Mesenchymal stem cell (in vitro differentiated cells and primary cell): ENCODE results near the gene HOXC9.

Experiments
- DNase-seq: peaks from one replicate; pipeline ENCODE4 v3.0.0-alpha.2; 2013
- H2AFZ ChIP-seq: one replicate; pipeline ENCODE4 v1.6.1; 2013; ENCODE audit warnings: low read depth, mild to moderate bottlenecking, control low read depth, inconsistent platforms, low read length, moderate library complexity
- H2AK5ac ChIP-seq: 2 replicates; pipeline ENCODE4 v1.6.1; 2013; ENCODE audit warnings: low read length, moderate library complexity, mild to moderate bottlenecking, inconsistent platforms; ENCODE audit not compliant: severe bottlenecking
- H2BK120ac ChIP-seq: one replicate; pipeline ENCODE4 v1.6.1; 2013; ENCODE audit warnings: low read depth, mild to moderate bottlenecking, inconsistent platforms, low read length, moderate library complexity
- H2BK12ac ChIP-seq, 2 experiments: one replicate each; pipeline ENCODE4 v1.6.1; 2013; ENCODE audit warnings: inconsistent platforms in 2 of 2, low read length in 2 of 2, mild to moderate bottlenecking in 2 of 2, moderate library complexity in 2 of 2, control low read depth in 1 of 2
- H2BK15ac ChIP-seq: one replicate; pipeline ENCODE4 v1.6.1; 2013; ENCODE audit warnings: mild to moderate bottlenecking, low read depth, inconsistent platforms; ENCODE audit not compliant: poor library complexity, severe bottlenecking
- H2BK5ac ChIP-seq: 2 replicates; pipeline ENCODE4 v1.6.1; 2013; ENCODE audit warnings: low read depth, mild to moderate bottlenecking, low read length, control low read depth, inconsistent platforms; ENCODE audit not compliant: poor library complexity, severe bottlenecking
- H3K14ac ChIP-seq, 2 experiments: one replicate each; pipeline ENCODE4 v1.6.1; 2013; ENCODE audit warnings: inconsistent platforms in 2 of 2, low read length in 2 of 2, control low read depth in 1 of 2, mild to moderate bottlenecking in 1 of 2, moderate library complexity in 1 of 2
- H3K18ac ChIP-seq, 2 experiments: one replicate each; pipeline ENCODE4 v1.6.1; 2013; ENCODE audit warnings: inconsistent platforms in 2 of 2, low read length in 2 of 2, control low read depth in 1 of 2, low read depth in 1 of 2, mild to moderate bottlenecking in 1 of 2
- H3K23ac ChIP-seq, 2 experiments: one replicate each; pipeline ENCODE4 v1.6.1; 2013; ENCODE audit warnings: inconsistent platforms in 2 of 2, low read length in 2 of 2, mild to moderate bottlenecking in 2 of 2, moderate library complexity in 2 of 2, control low read depth in 1 of 2
- H3K27ac ChIP-seq: 2 replicates; pipeline ENCODE4 v1.5.1; 2013; ENCODE audit warnings: mild to moderate bottlenecking, moderate library complexity, low read length, control low read depth, inconsistent platforms; ENCODE audit not compliant: poor library complexity, severe bottlenecking
- H3K27me3 ChIP-seq, 2 experiments: 2 replicates each; pipeline versions ENCODE4 v1.6.1 to v1.7.0; 2013; ENCODE audit warnings: low read length in 2 of 2, mild to moderate bottlenecking in 2 of 2, moderate library complexity in 2 of 2, control low read depth in 1 of 2, inconsistent platforms in 1 of 2; ENCODE audit not compliant: control insufficient read depth in 1 of 2, insufficient read depth in 1 of 2
- H3K36me3 ChIP-seq, 2 experiments: 2 replicates each; pipeline versions ENCODE4 v1.6.1 to v1.7.0; 2013; ENCODE audit warnings: low read length in 2 of 2, control low read depth in 1 of 2, inconsistent platforms in 1 of 2, low read depth in 1 of 2, mild to moderate bottlenecking in 1 of 2; ENCODE audit not compliant: insufficient read depth in 2 of 2, control insufficient read depth in 1 of 2
- H3K4ac ChIP-seq, 2 experiments: one replicate each; pipeline ENCODE4 v1.6.1; 2013; ENCODE audit warnings: inconsistent platforms in 2 of 2, low read length in 2 of 2, mild to moderate bottlenecking in 2 of 2, moderate library complexity in 2 of 2, control low read depth in 1 of 2, low read depth in 1 of 2
- H3K4me1 ChIP-seq: 2 replicates; pipeline ENCODE4 v1.6.1; 2013; ENCODE audit warnings: low read depth, low read length, control low read depth; ENCODE audit not compliant: control insufficient read depth, insufficient read depth
- H3K4me2 ChIP-seq: 2 replicates; pipeline ENCODE4 v1.6.1; 2013; ENCODE audit warnings: low read length, mild to moderate bottlenecking, inconsistent platforms; ENCODE audit not compliant: poor library complexity, severe bottlenecking
- H3K4me3 ChIP-seq, 2 experiments: 2 replicates each; pipeline versions ENCODE4 v1.5.1 to v1.7.0; 2013; ENCODE audit warnings: low read length in 2 of 2, mild to moderate bottlenecking in 2 of 2, control low read depth in 1 of 2, low read depth in 1 of 2; ENCODE audit not compliant: insufficient read depth in 1 of 2
- H3K79me1 ChIP-seq: replicated peaks from 2 replicates; pipeline ENCODE4 v1.6.1; 2013; ENCODE audit warnings: mild to moderate bottlenecking, control low read depth, low read length, inconsistent platforms; ENCODE audit not compliant: poor library complexity, severe bottlenecking
- H3K9ac ChIP-seq: 2 replicates; pipeline ENCODE4 v1.7.0; 2013; ENCODE audit warnings: mild to moderate bottlenecking, low read length, moderate library complexity
- H3K9me3 ChIP-seq: 2 replicates; pipeline ENCODE4 v1.7.0; 2013; ENCODE audit warnings: mild to moderate bottlenecking, low read length; ENCODE audit not compliant: control insufficient read depth
- H4K8ac ChIP-seq: one replicate; pipeline ENCODE4 v1.6.1; 2013; ENCODE audit warnings: inconsistent platforms, mild to moderate bottlenecking, low read length, moderate library complexity
- H4K91ac ChIP-seq: one replicate; pipeline ENCODE4 v1.6.1; 2013; ENCODE audit warnings: mild to moderate bottlenecking, low read length, inconsistent platforms
- WGBS: methylation state at CpG from one replicate; pipeline ENCODE4 v1.1.7; 2013; ENCODE audit warnings: mixed read lengths; 5-methylcytosine and 5-hydroxymethylcytosine counted together

The HOXC9 gene

DNA sequence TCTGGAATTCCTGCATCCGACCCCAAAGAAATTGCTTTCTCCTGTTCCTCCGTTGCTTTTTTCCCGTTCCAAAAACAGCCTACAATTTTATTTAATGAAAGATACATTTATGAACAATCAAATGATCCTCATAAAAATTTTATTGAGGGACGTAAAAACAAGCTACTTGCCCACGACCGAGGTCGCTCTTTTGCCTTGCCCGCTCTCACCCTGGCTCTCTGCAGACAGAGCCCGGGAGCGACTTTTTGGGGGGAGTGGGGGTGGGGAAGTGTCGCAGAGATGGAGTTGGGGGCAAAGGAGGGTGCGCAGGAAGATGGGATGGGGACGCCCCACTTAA lies 1.1 kb upstream of the HOXC9 start:
- no peak overlapping the region for H4K8ac ChIP-seq
- H2BK120ac ChIP-seq, result no peak overlapping the region
- 26% methylated on average over 8 of the region's 13 CpGs for WGBS
- H3K4me1 ChIP-seq, result peaks cover 17% of the 10 kb centered on the region
- no peak overlapping the region for H3K18ac ChIP-seq
- H3K9me3 ChIP-seq, result no peaks in the 10 kb centered on the region
- H3K14ac ChIP-seq, result no peak overlapping the region
- H2BK15ac ChIP-seq, result no peak overlapping the region
- H3K27ac ChIP-seq, result peak overlapping the region; percentile 73
- no peak overlapping the region for H2BK12ac ChIP-seq
- H3K27me3 ChIP-seq, result no peaks in the 10 kb centered on the region
- H4K91ac ChIP-seq, result no peak overlapping the region
- H3K23ac ChIP-seq, result no peak overlapping the region
- H3K4me3 ChIP-seq, result peak overlapping the region; percentile 37 to 87
- H2AFZ ChIP-seq, result no peak overlapping the region
- H3K36me3 ChIP-seq, result peaks cover 0 to 3% of the 10 kb centered on the region in 2 experiments
- H2BK5ac ChIP-seq, result no peak overlapping the region
- no peak for DNase-seq
- no peaks in the 10 kb centered on the region for H3K79me1 ChIP-seq
- peak overlapping the region; percentile 98 for H3K9ac ChIP-seq
- no peak overlapping the region for H3K4ac ChIP-seq
- H2AK5ac ChIP-seq, result no peak overlapping the region
- H3K4me2 ChIP-seq, result peak overlapping the region; percentile 64

DNA sequence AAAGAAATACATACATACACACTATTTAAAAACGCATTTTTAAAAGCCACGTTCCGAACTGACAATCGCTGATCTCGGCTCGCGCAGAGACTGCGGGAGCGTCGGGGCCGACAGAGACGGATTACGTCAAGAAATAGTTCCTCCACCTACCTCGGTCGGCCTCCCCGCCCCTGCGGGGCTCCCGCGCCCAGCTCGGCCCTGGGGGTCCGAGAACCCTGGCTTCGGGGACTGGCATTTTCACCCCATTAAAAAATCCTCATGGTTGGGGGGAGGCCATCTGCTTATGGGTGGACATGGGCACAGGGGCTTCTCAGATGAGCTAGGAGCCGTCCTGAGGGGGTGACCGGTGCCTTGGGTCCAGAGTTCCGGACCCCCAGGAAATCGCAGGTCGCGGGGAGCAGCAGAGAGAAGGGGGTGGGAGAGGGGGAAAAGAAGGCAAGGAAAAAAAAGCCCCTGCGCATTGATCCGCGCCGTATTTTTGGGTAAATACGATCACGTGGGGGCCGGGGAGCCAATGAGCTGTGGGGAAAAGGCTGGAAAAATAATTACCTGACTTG lies 324 bp upstream of the HOXC9 start:
- Histone ChIP-seq H2BK15ac (no peak overlapping the region), H4K8ac (peak overlapping the region; percentile 27), H4K91ac (peak overlapping the region; percentile 70), H3K79me1 (no peaks in the 10 kb centered on the region), H2AFZ (peak overlapping the region; percentile 62), H2BK5ac (peak overlapping the region; percentile 91), H3K4ac (peak overlapping the region; percentile 29 to 70), H3K4me3 (peak overlapping the region; percentile 65 to 87), H3K36me3 (peaks cover 0 to 3% of the 10 kb centered on the region in 2 experiments), H2BK12ac (peak overlapping the region in 1 of 2 experiments; percentile 24), H3K27me3 (no peaks in the 10 kb centered on the region), H3K14ac (no peak overlapping the region), H2AK5ac (peak overlapping the region; percentile 72), H3K23ac (no peak overlapping the region), H3K9ac (peak overlapping the region; percentile 98), H3K4me2 (peak overlapping the region; percentile 96), H3K27ac (peak overlapping the region; percentile 97), H3K18ac (peak overlapping the region; percentile 46 to 86), H3K4me1 (peaks cover 21% of the 10 kb centered on the region), H3K9me3 (no peaks in the 10 kb centered on the region), H2BK120ac (peak overlapping the region; percentile 11)
- WGBS, result 2% methylated on average over 24 of the region's 35 CpGs
- DNase-seq, result peak; percentile 88

DNA sequence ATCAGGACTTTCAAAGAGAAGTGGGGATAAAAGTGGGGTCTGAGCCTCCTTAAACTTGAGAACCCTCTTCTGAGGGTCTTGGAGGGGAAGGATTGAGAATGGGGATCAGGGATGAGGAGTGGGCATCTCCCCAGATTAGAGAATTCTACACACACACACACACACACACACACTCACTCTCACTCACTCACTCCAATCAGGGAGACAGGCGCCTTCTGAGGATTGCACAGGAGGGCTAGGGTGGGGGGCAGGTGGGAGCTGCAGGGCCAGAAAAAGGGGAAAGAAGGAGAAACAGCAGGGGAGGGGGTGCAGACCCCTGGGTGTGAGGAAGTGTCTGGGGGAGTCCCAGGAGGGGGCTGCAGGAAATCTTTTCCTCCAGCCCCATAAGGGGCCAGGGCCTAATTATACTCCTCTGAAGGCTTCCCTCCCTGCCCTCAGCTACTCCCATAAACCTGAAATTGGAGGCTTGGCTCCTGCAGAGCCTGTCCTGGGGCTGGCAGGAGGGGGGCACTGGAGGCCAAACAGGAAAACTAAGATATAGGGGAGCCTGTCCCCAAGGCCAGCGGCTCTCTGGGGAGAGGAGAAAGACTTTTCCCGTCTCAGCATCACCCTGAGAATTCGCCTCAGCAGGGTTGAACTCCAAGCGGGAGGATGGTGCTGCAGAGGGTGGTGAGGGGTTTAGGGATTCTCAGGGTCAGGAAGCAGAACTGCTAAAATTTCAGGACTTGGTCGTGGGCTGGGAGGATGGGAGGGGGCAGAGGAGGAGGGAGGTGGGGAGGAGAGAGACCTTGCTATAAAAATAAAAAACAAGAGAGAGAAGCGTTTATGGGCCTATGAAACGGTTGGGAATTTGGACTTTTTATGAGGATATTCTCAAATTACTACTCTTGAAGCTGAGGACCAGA lies 1.6 kb downstream of the HOXC9 start:
- Histone ChIP-seq H3K4me1 (peaks cover 29% of the 10 kb centered on the region), H3K9me3 (no peaks in the 10 kb centered on the region), H2BK120ac (no peak overlapping the region), H2AFZ (no peak overlapping the region), H3K27me3 (no peaks in the 10 kb centered on the region), H3K18ac (no peak overlapping the region), H4K8ac (no peak overlapping the region), H3K36me3 (peaks cover 0 to 3% of the 10 kb centered on the region in 2 experiments), H3K4me3 (peak overlapping the region; percentile 71 to 87), H3K9ac (peak overlapping the region; percentile 98), H3K79me1 (no peaks in the 10 kb centered on the region), H3K14ac (peak overlapping the region in 1 of 2 experiments; percentile 36), H2BK15ac (no peak overlapping the region), H3K27ac (peak overlapping the region; percentile 70), H4K91ac (no peak overlapping the region), H3K4ac (peak overlapping the region in 1 of 2 experiments; percentile 49), H3K23ac (no peak overlapping the region), H3K4me2 (peak overlapping the region; percentile 87), H2BK5ac (no peak overlapping the region), H2AK5ac (peak overlapping the region; percentile 46), H2BK12ac (no peak overlapping the region)
- 41% methylated on average over 8 of the region's 8 CpGs for WGBS
- DNase-seq, result no peak

DNA sequence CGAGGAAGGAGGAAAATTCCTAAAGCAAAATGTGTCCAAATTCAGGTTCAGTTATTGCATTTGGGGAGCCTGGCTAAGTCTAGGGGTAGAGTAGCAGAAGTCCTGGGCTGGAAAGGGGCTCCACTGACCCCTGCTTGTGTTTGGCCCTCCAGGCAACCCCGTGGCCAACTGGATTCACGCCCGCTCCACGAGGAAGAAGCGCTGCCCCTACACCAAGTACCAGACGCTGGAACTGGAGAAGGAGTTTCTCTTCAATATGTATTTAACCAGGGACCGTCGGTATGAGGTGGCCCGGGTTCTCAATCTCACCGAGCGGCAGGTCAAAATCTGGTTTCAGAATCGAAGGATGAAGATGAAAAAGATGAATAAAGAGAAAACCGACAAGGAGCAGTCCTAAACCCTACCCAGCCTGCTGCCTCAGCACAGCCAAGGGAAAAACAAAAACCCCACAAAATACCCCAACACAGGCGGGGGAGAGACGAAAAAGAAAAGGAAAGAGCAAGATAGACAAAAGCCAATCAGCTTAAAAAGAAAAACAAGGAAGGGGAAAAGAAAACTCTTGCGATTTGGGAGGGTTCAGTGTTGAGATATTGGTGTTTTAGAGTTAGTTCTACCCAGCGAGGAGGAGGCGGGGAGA lies 2.4 kb downstream of the HOXC9 start:
- no peaks in the 10 kb centered on the region for H3K9me3 ChIP-seq
- H3K4me2 ChIP-seq, result peak overlapping the region; percentile 87
- H3K27me3 ChIP-seq, result no peaks in the 10 kb centered on the region
- H2BK15ac ChIP-seq, result no peak overlapping the region
- peak overlapping the region; percentile 70 for H3K27ac ChIP-seq
- no peak overlapping the region for H4K8ac ChIP-seq
- 67% methylated on average over 12 of the region's 19 CpGs for WGBS
- no peak overlapping the region for H3K18ac ChIP-seq
- no peak overlapping the region for H2BK12ac ChIP-seq
- no peak overlapping the region for H3K14ac ChIP-seq
- H2AK5ac ChIP-seq, result no peak overlapping the region
- H3K4ac ChIP-seq, result no peak overlapping the region
- peaks cover 0 to 3% of the 10 kb centered on the region in 2 experiments for H3K36me3 ChIP-seq
- H3K79me1 ChIP-seq, result no peaks in the 10 kb centered on the region
- peak overlapping the region; percentile 80 for H2BK5ac ChIP-seq
- peak overlapping the region in 1 of 2 experiments; percentile 98 for H3K23ac ChIP-seq
- H2AFZ ChIP-seq, result no peak overlapping the region
- peak overlapping the region; percentile 98 for H3K9ac ChIP-seq
- H2BK120ac ChIP-seq, result peak overlapping the region; percentile 54
- H3K4me3 ChIP-seq, result peak overlapping the region in 1 of 2 experiments; percentile 87
- peaks cover 36% of the 10 kb centered on the region for H3K4me1 ChIP-seq
- DNase-seq, result no peak
- no peak overlapping the region for H4K91ac ChIP-seq
